Endothelial cell of umbilical vein (primary cell): ENCODE measurements around the gene RNGTT.

ENCODE experiments used
- EZH2 ChIP-seq: IDR thresholded peaks from 2 replicates; pipeline ENCODE4 v1.6.1; 2012; ENCODE audit warnings: borderline replicate concordance, low read depth, mild to moderate bottlenecking, moderate library complexity, low read length, inconsistent platforms; ENCODE audit not compliant: severe bottlenecking
- TF ChIP-seq, protein P1 (sequence below), 2 donors: IDR thresholded peaks; 1 replicate in 1 of 2; 2 replicates in 1 of 2; pipeline ENCODE4 v1.5.1; 2011; ENCODE audit warnings: low read length in 2 of 2, mild to moderate bottlenecking in 2 of 2, moderate library complexity in 2 of 2, control low read depth in 1 of 2, inconsistent platforms in 1 of 2, low read depth in 1 of 2; ENCODE audit not compliant: insufficient read depth in 1 of 2; ENCODE audit errors: extremely low read depth in 1 of 2

DNA sequence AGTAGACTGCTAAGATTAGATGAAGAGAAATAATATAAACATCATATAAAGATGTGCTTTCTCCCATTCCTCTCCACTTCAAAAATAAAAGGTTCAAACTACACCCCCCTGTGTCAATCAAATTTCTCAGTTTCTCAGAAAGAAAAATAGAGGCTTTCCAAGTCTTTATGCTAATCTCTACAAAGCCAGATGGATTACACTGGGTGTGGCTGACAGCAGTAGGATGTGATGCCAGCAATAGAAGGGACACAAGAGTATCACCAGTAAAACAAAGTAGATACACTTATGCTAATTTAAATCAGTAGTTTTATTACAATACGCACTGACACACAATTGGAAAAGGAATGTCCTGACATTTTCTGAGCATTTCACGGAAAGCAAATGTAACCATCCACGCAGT lies 353.4 kb downstream of the RNGTT start:
- TF ChIP-seq, protein P1, sequence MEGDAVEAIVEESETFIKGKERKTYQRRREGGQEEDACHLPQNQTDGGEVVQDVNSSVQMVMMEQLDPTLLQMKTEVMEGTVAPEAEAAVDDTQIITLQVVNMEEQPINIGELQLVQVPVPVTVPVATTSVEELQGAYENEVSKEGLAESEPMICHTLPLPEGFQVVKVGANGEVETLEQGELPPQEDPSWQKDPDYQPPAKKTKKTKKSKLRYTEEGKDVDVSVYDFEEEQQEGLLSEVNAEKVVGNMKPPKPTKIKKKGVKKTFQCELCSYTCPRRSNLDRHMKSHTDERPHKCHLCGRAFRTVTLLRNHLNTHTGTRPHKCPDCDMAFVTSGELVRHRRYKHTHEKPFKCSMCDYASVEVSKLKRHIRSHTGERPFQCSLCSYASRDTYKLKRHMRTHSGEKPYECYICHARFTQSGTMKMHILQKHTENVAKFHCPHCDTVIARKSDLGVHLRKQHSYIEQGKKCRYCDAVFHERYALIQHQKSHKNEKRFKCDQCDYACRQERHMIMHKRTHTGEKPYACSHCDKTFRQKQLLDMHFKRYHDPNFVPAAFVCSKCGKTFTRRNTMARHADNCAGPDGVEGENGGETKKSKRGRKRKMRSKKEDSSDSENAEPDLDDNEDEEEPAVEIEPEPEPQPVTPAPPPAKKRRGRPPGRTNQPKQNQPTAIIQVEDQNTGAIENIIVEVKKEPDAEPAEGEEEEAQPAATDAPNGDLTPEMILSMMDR (IDR thresholded peaks at IDR 0.05; ENCODE audit: extremely low read depth in 1 of 2, insufficient read depth in 1 of 2, low read depth in 1 of 2, low read length in 2 of 2), result no peak
- no peak for TF ChIP-seq EZH2
